Neural cell (in vitro differentiated cells): Measurements from ENCODE around the gene GLCE. TPM values are rescaled to one million over a fixed set of nuclear protein-coding genes. Genes with fewer than 3 reads are reported as not detected.

Source experiments
- H2AFZ ChIP-seq: fragments of 200-600, 300-800 bp; sonication (generic), shearing (Covaris generic); 2 replicates; pipeline ENCODE4 v1.6.0; 2014; ENCODE audit warnings: low read depth, mild to moderate bottlenecking, antibody characterized with exemption, low read length, moderate library complexity
- H3F3A ChIP-seq: fragments of 200-600 bp; shearing (Covaris generic); 2 replicates; pipeline ENCODE4 v1.6.1; 2016; ENCODE audit warnings: mild to moderate bottlenecking, moderate library complexity, mixed read lengths, antibody characterized with exemption, low read length; ENCODE audit not compliant: insufficient read depth, poor library complexity, severe bottlenecking
- H3K27ac ChIP-seq: fragments of 200-600, 300-800 bp; sonication (generic), shearing (Covaris generic); 2 replicates; pipeline ENCODE4 v1.5.1; 2014; ENCODE audit warnings: mild to moderate bottlenecking, low read length, moderate library complexity
- H3K27me3 ChIP-seq: fragments of 300-800, 200-600 bp; sonication (generic), shearing (Covaris generic); 2 replicates; pipeline ENCODE4 v1.6.0; 2014; ENCODE audit warnings: mild to moderate bottlenecking, low read depth, low read length, moderate library complexity; ENCODE audit not compliant: insufficient read depth
- H3K36me3 ChIP-seq: fragments of 300-800, 200-600 bp; sonication (generic), shearing (Covaris generic); 2 replicates; pipeline ENCODE4 v1.5.1; 2014; ENCODE audit warnings: mild to moderate bottlenecking, antibody characterized with exemption, low read length, moderate library complexity; ENCODE audit not compliant: insufficient read depth
- H3K4me2 ChIP-seq: fragments of 300-800, 200-600 bp; sonication (generic), shearing (Covaris generic); 2 replicates; pipeline ENCODE4 v1.6.0; 2014; ENCODE audit warnings: mild to moderate bottlenecking, low read length
- H3K4me3 ChIP-seq: fragments of 300-800, 200-600 bp; sonication (generic), shearing (Covaris generic); 2 replicates; pipeline ENCODE4 v1.5.1; 2014; ENCODE audit warnings: mild to moderate bottlenecking, low read length, moderate library complexity
- H3K79me2 ChIP-seq: fragments of 200-600 bp; shearing (Covaris generic); replicated peaks from 2 replicates; pipeline ENCODE4 v1.6.0; 2014; ENCODE audit warnings: mild to moderate bottlenecking, low read length, moderate library complexity; ENCODE audit not compliant: insufficient read depth
- H3K9ac ChIP-seq: fragments of 300-800, 200-600 bp; sonication (generic), shearing (Covaris generic); 2 replicates; pipeline ENCODE4 v1.6.1; 2016; ENCODE audit warnings: mild to moderate bottlenecking, low read length, mixed read lengths
- H3K9me2 ChIP-seq: fragments of 200-600 bp; shearing (Covaris generic); 2 replicates; pipeline ENCODE4 v1.6.1; 2016; ENCODE audit warnings: mild to moderate bottlenecking, low read length, mixed read lengths; ENCODE audit not compliant: insufficient read depth
- H3K9me3 ChIP-seq: fragments of 200-600, 300-800 bp; sonication (generic), shearing (Covaris generic); 2 replicates; pipeline ENCODE4 v1.6.1; 2016; ENCODE audit warnings: mild to moderate bottlenecking, mixed run types, low read length, moderate library complexity, mixed read lengths
- H4K20me1 ChIP-seq: fragments of 200-600 bp; shearing (Covaris generic); 2 replicates; pipeline ENCODE4 v1.6.1; 2016; ENCODE audit warnings: mild to moderate bottlenecking, mixed run types; ENCODE audit not compliant: insufficient read depth
- CTCF ChIP-seq: fragments of 450-650 bp; IDR thresholded peaks from 2 replicates; pipeline ENCODE4 v1.5.1; 2014; ENCODE audit warnings: antibody characterized with exemption, mild to moderate bottlenecking, moderate library complexity; ENCODE audit not compliant: poor library complexity, severe bottlenecking
- EP300 ChIP-seq: fragments of 450-650 bp; conservative IDR thresholded peaks from 2 replicates; pipeline ENCODE4 v1.6.1; 2014; ENCODE audit warnings: antibody characterized with exemption, mild to moderate bottlenecking, moderate library complexity; ENCODE audit not compliant: poor library complexity, severe bottlenecking
- EZH2 ChIP-seq: fragments of 200-600, 300-800 bp; shearing (Covaris generic), sonication (generic); IDR thresholded peaks from 2 replicates; pipeline ENCODE4 v1.6.1; 2014; ENCODE audit warnings: antibody characterized with exemption, low read length, borderline replicate concordance, mild to moderate bottlenecking; ENCODE audit not compliant: insufficient read depth, poor library complexity, severe bottlenecking
- MXI1 ChIP-seq: fragments of 450-650 bp; conservative IDR thresholded peaks from 2 replicates; pipeline ENCODE4 v1.6.1; 2014; ENCODE audit warnings: antibody characterized with exemption, mild to moderate bottlenecking; ENCODE audit not compliant: poor library complexity, severe bottlenecking
- POLR2AphosphoS5 ChIP-seq: IDR thresholded peaks from 2 replicates; pipeline ENCODE4 v1.6.1; 2012
- RAD21 ChIP-seq: fragments of 450-650 bp; conservative IDR thresholded peaks from 2 replicates; pipeline ENCODE4 v1.6.1; 2014; ENCODE audit warnings: antibody characterized with exemption, mild to moderate bottlenecking, moderate library complexity
- REST ChIP-seq: IDR thresholded peaks from 2 replicates; pipeline ENCODE4 v1.6.1; 2012; ENCODE audit warnings: borderline replicate concordance
- SMC3 ChIP-seq: fragments of 450-650 bp; conservative IDR thresholded peaks from 2 replicates; pipeline ENCODE4 v1.6.1; 2014; ENCODE audit warnings: antibody characterized with exemption, mild to moderate bottlenecking, moderate library complexity; ENCODE audit not compliant: poor library complexity
- TAF1 ChIP-seq: IDR thresholded peaks from 2 replicates; pipeline ENCODE4 v1.6.1; 2012; ENCODE audit warnings: low read depth
- polyA plus RNA-seq: library from polyadenylated mRNA; depleted of rRNA; stranded (reverse); fragments of >200 nt; gene quantifications from 2 replicates; pipeline ENCODE4 v1.2.3, GENCODE V29; 2014

The GLCE gene
- polyA plus RNA-seq, 1 donor from 2014 or later, result 31.5 TPM

- no peak overlapping the region for H3K27ac ChIP-seq
- H3K9me2 ChIP-seq, result no peaks in the 10 kb centered on the region
- H3K79me2 ChIP-seq, result no peaks in the 10 kb centered on the region
- H3K4me2 ChIP-seq, result no peak overlapping the region
- H3K27me3 ChIP-seq, result no peaks in the 10 kb centered on the region
- no peaks in the 10 kb centered on the region for H3K36me3 ChIP-seq
- no peak overlapping the region for H2AFZ ChIP-seq
- H3K4me3 ChIP-seq, result no peak overlapping the region
- no peaks in the 10 kb centered on the region for H3K9me3 ChIP-seq
- no peak overlapping the region for H3K9ac ChIP-seq
- H4K20me1 ChIP-seq, result no peaks in the 10 kb centered on the region
- no peaks in the 10 kb centered on the region for H3F3A ChIP-seq
- no peak for TF ChIP-seq CTCF
- no peak for TF ChIP-seq REST
- TF ChIP-seq EP300, result no peak
- TF ChIP-seq TAF1, result no peak
- TF ChIP-seq MXI1, result no peak
- TF ChIP-seq POLR2AphosphoS5, result no peak
- no peak for TF ChIP-seq EZH2
- TF ChIP-seq RAD21, result no peak
- no peak for TF ChIP-seq SMC3
Observed at GRCh38 chr15:69146724-69147435, 13.6 kb upstream of the GLCE start.

GRCh38 chr15:69148465-69148864 lies 12.0 kb upstream of the GLCE start:
- Histone ChIP-seq H3K9ac (no peak overlapping the region), H3K9me3 (no peaks in the 10 kb centered on the region), H3K4me3 (no peak overlapping the region), H4K20me1 (no peaks in the 10 kb centered on the region), H3K36me3 (no peaks in the 10 kb centered on the region), H3K9me2 (no peaks in the 10 kb centered on the region), H3K4me2 (no peak overlapping the region), H3K27me3 (no peaks in the 10 kb centered on the region), H3F3A (no peaks in the 10 kb centered on the region), H2AFZ (no peak overlapping the region), H3K27ac (no peak overlapping the region), H3K79me2 (no peaks in the 10 kb centered on the region)
- TF ChIP-seq MXI1 (no peak), CTCF (no peak), EP300 (no peak), TAF1 (no peak), SMC3 (no peak), EZH2 (no peak), RAD21 (no peak), POLR2AphosphoS5 (no peak), REST (no peak)
